HepG2 (cell line): Measurements from ENCODE around the gene DPY19L3. TPM values are rescaled to one million over a fixed set of nuclear protein-coding genes. Genes with fewer than 3 reads are reported as not detected.

Experiments
- ATAC-seq: fragments of 200-7000 bp; cut with Tn5 transposase; 3 replicates; pipeline ENCODE4 v1.9.1; 2020; ENCODE audit warnings: mild to moderate bottlenecking, moderate library complexity
- BruUV-seq: library from RNA; stranded (reverse); fragments of 400-500 nt; replicated peaks from 2 replicates; lab custom pipeline; 2021; lab: Mats Ljungman, UMichigan
- CTCF ChIA-PET: fragments of 300-600 bp; formaldehyde crosslinking; extraction: SDS; loops from one replicate; lab custom pipeline; 2021; ENCODE audit warnings: low total read pairs, inconsistent platforms, low intra/inter-chr PET ratio; lab: Yijun Ruan, JAX
- POLR2A ChIA-PET: fragments of 350-600 bp; sonication (Branson Sonifier 250); formaldehyde crosslinking; loops from one replicate; lab custom pipeline; 2020; ENCODE audit warnings: antibody characterized with exemption, inconsistent platforms; lab: Yijun Ruan, JAX
- DNase-seq: peaks from one replicate; pipeline ENCODE4 v3.0.0-alpha.2; 2015; ENCODE audit warnings: low spot score
- FAIRE-seq: peaks from 3 replicates; lab custom pipeline; 2011; peaks lifted over from hg19 to GRCh38; lab: Jason Lieb, UNC
- H2AFZ ChIP-seq: one replicate; pipeline ENCODE4 v1.6.1; 2011; ENCODE audit warnings: low read length, inconsistent platforms
- H3K27ac ChIP-seq: fragments of 300-600 bp; 3 replicates; pipeline ENCODE4 v1.8.0; 2011; ENCODE audit warnings: mixed run types, mild to moderate bottlenecking, mixed read lengths, low read length, inconsistent platforms; ENCODE audit not compliant: insufficient read depth; ENCODE audit errors: extremely low read length
- H3K27me3 ChIP-seq, 2 experiments: fragments of 200-600 bp in 1 of 2; 2 replicates in 1 of 2; 3 replicates in 1 of 2; pipeline versions ENCODE4 v1.6.0 to v1.8.0; 2011; ENCODE audit warnings: low read length in 2 of 2, mild to moderate bottlenecking in 2 of 2, moderate library complexity in 2 of 2, inconsistent platforms in 1 of 2; ENCODE audit not compliant: insufficient read depth in 2 of 2, control insufficient read depth in 1 of 2
- H3K36me3 ChIP-seq, 2 experiments: fragments of 200-600 bp in 1 of 2; replicated peaks in 1 of 2; 2 replicates in 1 of 2; 3 replicates in 1 of 2; pipeline versions ENCODE4 v1.5.1 to v1.8.0; 2011; ENCODE audit warnings: low read length in 2 of 2, inconsistent platforms in 1 of 2; ENCODE audit not compliant: insufficient read depth in 2 of 2, control insufficient read depth in 1 of 2
- H3K4me1 ChIP-seq: 2 replicates; pipeline ENCODE4 v1.5.1; 2012; ENCODE audit warnings: low read length, inconsistent platforms; ENCODE audit not compliant: insufficient read depth
- H3K4me2 ChIP-seq: 2 replicates; pipeline ENCODE4 v1.6.0; 2011; ENCODE audit warnings: low read depth, low read length, inconsistent platforms
- H3K4me3 ChIP-seq, 3 experiments: fragments of 200-600 bp in 1 of 3; sonication (generic), shearing (Covaris generic) in 1 of 3; replicated peaks in 1 of 3; 2 replicates each; pipeline ENCODE4 v1.5.1; 2011 to 2016; ENCODE audit warnings: low read length in 3 of 3, inconsistent platforms in 2 of 3, low read depth in 2 of 3, mild to moderate bottlenecking in 2 of 3, control low read depth in 1 of 3, mixed read lengths in 1 of 3; ENCODE audit not compliant: insufficient read depth in 1 of 3
- H3K79me2 ChIP-seq: one replicate; pipeline ENCODE4 v1.6.1; 2011; ENCODE audit warnings: low read length, inconsistent platforms; ENCODE audit not compliant: insufficient read depth
- H3K9ac ChIP-seq: 2 replicates; pipeline ENCODE4 v1.6.0; 2011; ENCODE audit warnings: mild to moderate bottlenecking, low read depth, low read length, inconsistent platforms; ENCODE audit not compliant: insufficient read depth
- H3K9me3 ChIP-seq: 2 replicates; pipeline ENCODE4 v1.5.1; 2012; ENCODE audit warnings: mild to moderate bottlenecking, low read length
- H4K20me1 ChIP-seq: 2 replicates; pipeline ENCODE4 v1.6.0; 2011; ENCODE audit warnings: inconsistent platforms, mild to moderate bottlenecking, low read length, moderate library complexity; ENCODE audit not compliant: insufficient read depth
- CBFB ChIP-seq: sonication (generic); formaldehyde crosslinking; IDR thresholded peaks from 2 replicates; pipeline ENCODE4 v1.4.0; 2020; ENCODE audit warnings: missing genetic modification reagents
- CBX5 ChIP-seq: sonication (generic); formaldehyde crosslinking; IDR thresholded peaks from 2 replicates; pipeline ENCODE4 v1.4.0; 2020; ENCODE audit warnings: missing genetic modification reagents, borderline replicate concordance
- HNRNPK ChIP-seq: fragments of 200-400 bp; formaldehyde crosslinking; IDR thresholded peaks from 2 replicates; pipeline ENCODE4 v1.6.1; 2018; ENCODE audit warnings: low read length, low read depth, moderate library complexity, mild to moderate bottlenecking; ENCODE audit not compliant: poor library complexity, severe bottlenecking
- MED1 ChIP-seq: sonication (generic); formaldehyde crosslinking; IDR thresholded peaks from 2 replicates; pipeline ENCODE4 v1.4.0; 2020; ENCODE audit warnings: missing genetic modification reagents
- MLLT10 ChIP-seq: sonication (generic); formaldehyde crosslinking; IDR thresholded peaks from 2 replicates; pipeline ENCODE4 v1.4.0; 2020; ENCODE audit warnings: missing genetic modification reagents
- SOX5 ChIP-seq: IDR thresholded peaks from 2 replicates; pipeline ENCODE4 v1.6.1; 2016; ENCODE audit warnings: borderline replicate concordance
- TFAP4 ChIP-seq: sonication (generic); IDR thresholded peaks from 2 replicates; pipeline ENCODE4 v1.6.1; 2016; ENCODE audit warnings: low read depth, borderline replicate concordance
- TP53 ChIP-seq: sonication (generic); formaldehyde crosslinking; conservative IDR thresholded peaks from 2 replicates; pipeline ENCODE4 v1.4.0; 2020; ENCODE audit warnings: missing genetic modification reagents
- ZNF180 ChIP-seq: sonication (generic); formaldehyde crosslinking; IDR thresholded peaks from 2 replicates; pipeline ENCODE4 v1.4.0; 2020; ENCODE audit warnings: low read depth, missing genetic modification reagents, borderline replicate concordance
- ZNF281 ChIP-seq: sonication (generic); formaldehyde crosslinking; IDR thresholded peaks from 2 replicates; pipeline ENCODE4 v1.4.0; 2020; ENCODE audit warnings: missing genetic modification reagents, borderline replicate concordance
- ZNF326 ChIP-seq: sonication (generic); formaldehyde crosslinking; IDR thresholded peaks from 2 replicates; pipeline ENCODE4 v1.4.0; 2020; ENCODE audit warnings: missing genetic modification reagents, borderline replicate concordance
- ZNF503 ChIP-seq: sonication (generic); formaldehyde crosslinking; IDR thresholded peaks from 2 replicates; pipeline ENCODE4 v1.4.0; 2020; ENCODE audit warnings: missing genetic modification reagents
- ZNF629 ChIP-seq: sonication (generic); formaldehyde crosslinking; conservative IDR thresholded peaks from 2 replicates; pipeline ENCODE4 v1.5.0; 2020; ENCODE audit warnings: missing genetic modification reagents
- ZSCAN22 ChIP-seq: sonication (generic); formaldehyde crosslinking; IDR thresholded peaks from 2 replicates; pipeline ENCODE4 v1.4.0; 2020; ENCODE audit warnings: mild to moderate bottlenecking, missing genetic modification reagents
- WGBS: methylation state at CpG from one replicate; pipeline ENCODE4 v1.1.6; 2017; ENCODE audit warnings: low lambda C conversion rate; 5-methylcytosine and 5-hydroxymethylcytosine counted together
- in situ Hi-C: cut with HindIII; loops from 2 replicates; pipeline ENCODE4 v1.10.0; 2017; ENCODE audit warnings: low pct_unique_long_range_greater_than_20kb; ENCODE audit not compliant: extremely low pct_ligation_motif_present
- intact Hi-C: fragments of 100-400 bp; cut with micrococcal nuclease; formaldehyde crosslinking; loops from one replicate; pipeline ENCODE4 v1.10.0; 2022; ENCODE audit not compliant: unreplicated experiment
- polyA plus RNA-seq, 8 experiments: library from polyadenylated mRNA; depleted of rRNA in 3 of 8; stranded (reverse) in 7 of 8; unstranded in 1 of 8; fragments of >200 nt; fragmentation: Illumina TruSeq in 4 of 8; extraction: Trizol in 4 of 8; gene quantifications; 2 replicates each; pipeline versions ENCODE4 v1.2.1 to v1.2.3, GENCODE V29; 2011 to 2016; ENCODE audit warnings: low read depth in 4 of 8, missing spikeins in 1 of 8, mixed read lengths in 1 of 8; ENCODE audit not compliant: insufficient read depth in 1 of 8
- total RNA-seq, 5 experiments: library from RNA; depleted of rRNA; stranded (reverse); fragments of >200 nt; fragmentation: Illumina TruSeq; extraction: Trizol; gene quantifications; 2 replicates each; pipeline ENCODE4 v1.2.3, GENCODE V29; 2016; ENCODE audit warnings: low read depth in 1 of 5
- TF ChIP-seq, protein P1 (sequence below): sonication (generic); formaldehyde crosslinking; IDR thresholded peaks from 2 replicates; pipeline ENCODE4 v1.8.0; 2022; ENCODE audit warnings: missing genetic modification reagents, mild to moderate bottlenecking, inconsistent platforms, borderline replicate concordance
- TF ChIP-seq, protein P2 (sequence below): fragments of 450-650 bp; IDR thresholded peaks from 2 replicates; pipeline ENCODE4 v1.6.1; 2016
- TF ChIP-seq, protein P3 (sequence below): sonication (generic); formaldehyde crosslinking; IDR thresholded peaks from 2 replicates; pipeline ENCODE4 v1.8.1; 2023; ENCODE audit warnings: mild to moderate bottlenecking, missing genetic modification reagents

DPY19L3 gene
- total and polyA plus RNA-seq, 2 of the 13 experiments (the other 11 are each of a cell fraction or from before 2014, with no cell fraction given) = 21.6 to 25.2 TPM

- WGBS = 95% methylated on average over 7 of the region's 7 CpGs
- no peak for ATAC-seq
- no peak overlapping the region for H3K4me3 ChIP-seq
- no peaks in the 10 kb centered on the region for H3K27me3 ChIP-seq
- ChIA-PET CTCF (no interaction called here), POLR2A (no interaction called here)
- H3K36me3 ChIP-seq = peaks cover 2 to 26% of the 10 kb centered on the region in 2 experiments; a peak in 3 of 5 replicates
- no peaks in the 10 kb centered on the region for H3K4me1 ChIP-seq
- no TSS peak for BruUV-seq
- no peaks in the 10 kb centered on the region for H3K9me3 ChIP-seq
- intact Hi-C loops = no loop called here
- no peak overlapping the region for H2AFZ ChIP-seq
- H3K27ac ChIP-seq = no peak overlapping the region
- DNase-seq = no peak
- in situ Hi-C loops = no loop called here
- no peak overlapping the region for H3K9ac ChIP-seq
- no peaks in the 10 kb centered on the region for H4K20me1 ChIP-seq
- H3K4me2 ChIP-seq = no peak overlapping the region
- no peak for FAIRE-seq
- H3K79me2 ChIP-seq = no peaks in the 10 kb centered on the region
- TF ChIP-seq MLLT10 (CRISPR knock-in tag) = no peak
- TF ChIP-seq TP53 (CRISPR knock-in tag) = no peak
- TF ChIP-seq, protein P1, sequence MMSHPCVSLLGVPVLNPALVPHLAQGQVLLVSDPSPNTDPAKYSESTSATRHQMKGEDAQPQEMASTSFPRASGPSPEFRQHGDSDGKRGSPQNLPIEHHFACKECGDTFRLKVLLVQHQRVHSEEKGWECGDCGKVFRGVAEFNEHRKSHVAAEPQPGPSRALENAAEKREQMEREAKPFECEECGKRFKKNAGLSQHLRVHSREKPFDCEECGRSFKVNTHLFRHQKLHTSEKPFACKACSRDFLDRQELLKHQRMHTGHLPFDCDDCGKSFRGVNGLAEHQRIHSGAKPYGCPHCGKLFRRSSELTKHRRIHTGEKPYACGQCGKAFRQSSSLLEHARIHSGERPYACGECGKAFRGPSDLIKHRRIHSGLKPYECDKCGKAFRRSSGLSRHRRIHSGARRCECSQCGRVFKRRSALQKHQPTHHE (CRISPR knock-in tag) = no peak
- no peak for TF ChIP-seq ZSCAN22
- TF ChIP-seq ZNF629 = no peak
- no peak for TF ChIP-seq CBFB (CRISPR knock-in tag)
- no peak for TF ChIP-seq ZNF180
- TF ChIP-seq TFAP4 = no peak
- TF ChIP-seq ZNF281 (CRISPR knock-in tag) = no peak
- TF ChIP-seq MED1 = no peak
- no peak for TF ChIP-seq ZNF503 (CRISPR knock-in tag)
- TF ChIP-seq, protein P2, sequence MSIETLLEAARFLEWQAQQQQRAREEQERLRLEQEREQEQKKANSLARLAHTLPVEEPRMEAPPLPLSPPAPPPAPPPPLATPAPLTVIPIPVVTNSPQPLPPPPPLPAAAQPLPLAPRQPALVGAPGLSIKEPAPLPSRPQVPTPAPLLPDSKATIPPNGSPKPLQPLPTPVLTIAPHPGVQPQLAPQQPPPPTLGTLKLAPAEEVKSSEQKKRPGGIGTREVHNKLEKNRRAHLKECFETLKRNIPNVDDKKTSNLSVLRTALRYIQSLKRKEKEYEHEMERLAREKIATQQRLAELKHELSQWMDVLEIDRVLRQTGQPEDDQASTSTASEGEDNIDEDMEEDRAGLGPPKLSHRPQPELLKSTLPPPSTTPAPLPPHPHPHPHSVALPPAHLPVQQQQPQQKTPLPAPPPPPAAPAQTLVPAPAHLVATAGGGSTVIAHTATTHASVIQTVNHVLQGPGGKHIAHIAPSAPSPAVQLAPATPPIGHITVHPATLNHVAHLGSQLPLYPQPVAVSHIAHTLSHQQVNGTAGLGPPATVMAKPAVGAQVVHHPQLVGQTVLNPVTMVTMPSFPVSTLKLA = no peak
- no peak for TF ChIP-seq SOX5 (CRISPR knock-in tag)
- TF ChIP-seq ZNF326 = no peak
- TF ChIP-seq HNRNPK = no peak
- TF ChIP-seq CBX5 (CRISPR knock-in tag) = no peak
- TF ChIP-seq, protein P3, sequence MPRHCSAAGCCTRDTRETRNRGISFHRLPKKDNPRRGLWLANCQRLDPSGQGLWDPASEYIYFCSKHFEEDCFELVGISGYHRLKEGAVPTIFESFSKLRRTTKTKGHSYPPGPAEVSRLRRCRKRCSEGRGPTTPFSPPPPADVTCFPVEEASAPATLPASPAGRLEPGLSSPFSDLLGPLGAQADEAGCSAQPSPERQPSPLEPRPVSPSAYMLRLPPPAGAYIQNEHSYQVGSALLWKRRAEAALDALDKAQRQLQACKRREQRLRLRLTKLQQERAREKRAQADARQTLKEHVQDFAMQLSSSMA = no peak
Observed at GRCh38 chr19:32471095-32471494, 65.5 kb downstream of the DPY19L3 start.
